Lung (tissue), 16 donors: ENCODE measurements around the gene PABPC1L2A. TPM values are rescaled to one million over a fixed set of nuclear protein-coding genes. Genes with fewer than 3 reads are reported as not detected.
A peak's percentile ranks its signal among the peaks of the same experiment; 100 is the strongest.
"Not testable (repeated sequence)": the region's sequence is repeated elsewhere in the genome, so short reads cannot be mapped to it uniquely, and the experiment has no call there.

Experiments used
- ATAC-seq: fragments of 200-7000 bp; cut with Tn5 transposase; one replicate; pipeline ENCODE4 v1.9.1; 2020; ENCODE audit warnings: moderate number of reproducible peaks; ENCODE audit not compliant: insufficient read depth, low FRiP score
- DNase-seq, 3 donors: peaks; one replicate each; pipeline ENCODE4 v3.0.0-alpha.2; 2013 to 2017
- H3K27ac ChIP-seq, 2 donors: one replicate each; pipeline ENCODE4 v1.5.1; 2013; ENCODE audit warnings: mild to moderate bottlenecking in 2 of 2, moderate library complexity in 2 of 2, control low read depth in 1 of 2, inconsistent platforms in 1 of 2, low read depth in 1 of 2, low read length in 1 of 2
- H3K27me3 ChIP-seq, 3 donors: one replicate each; pipeline ENCODE4 v1.5.1; 2013; ENCODE audit warnings: low read length in 2 of 3; ENCODE audit not compliant: control insufficient read depth in 3 of 3, insufficient read depth in 3 of 3
- H3K36me3 ChIP-seq, 4 donors: one replicate each; pipeline ENCODE4 v1.5.1; 2013; ENCODE audit warnings: low read length in 4 of 4, mild to moderate bottlenecking in 1 of 4, moderate library complexity in 1 of 4; ENCODE audit not compliant: control insufficient read depth in 4 of 4, insufficient read depth in 4 of 4
- H3K4me1 ChIP-seq, 5 donors: one replicate each; pipeline ENCODE4 v1.5.1; 2013; ENCODE audit warnings: low read length in 5 of 5, mild to moderate bottlenecking in 2 of 5, moderate library complexity in 1 of 5; ENCODE audit not compliant: control insufficient read depth in 5 of 5, insufficient read depth in 5 of 5
- H3K4me3 ChIP-seq: one replicate; pipeline ENCODE4 v1.5.1; 2013; ENCODE audit warnings: mild to moderate bottlenecking, control low read depth, moderate library complexity
- H3K9ac ChIP-seq, 2 donors: one replicate each; pipeline ENCODE4 v1.5.1; 2013; ENCODE audit warnings: low read length in 2 of 2, control low read depth in 1 of 2; ENCODE audit not compliant: insufficient read depth in 1 of 2
- H3K9me3 ChIP-seq, 4 donors: one replicate each; pipeline ENCODE4 v1.5.1; 2013; ENCODE audit warnings: low read length in 3 of 4, mild to moderate bottlenecking in 1 of 4, moderate library complexity in 1 of 4; ENCODE audit not compliant: control insufficient read depth in 4 of 4, insufficient read depth in 3 of 4
- WGBS, 2 donors: extraction: QIAGEN DNeasy Blood & Tissue Kit; methylation state at CpG; one replicate each; pipeline ENCODE4 v1.1.7; 2013; 5-methylcytosine and 5-hydroxymethylcytosine counted together
- long read RNA-seq, 5 donors: transcript quantifications; one replicate each; lab custom pipeline, GENCODE V29; 2026
- polyA plus RNA-seq, 2 donors: library from polyadenylated mRNA; stranded (reverse); fragments of 200-250 nt; gene quantifications; one replicate each; pipeline ENCODE4 v1.2.1, GENCODE V29; 2013
- total RNA-seq, 2 donors: library from RNA; depleted of rRNA in 1 of 2; stranded (reverse); fragments of >200 nt in 1 of 2; gene quantifications; one replicate each; pipeline ENCODE4 v1.2.1, GENCODE V29; 2014 to 2021
- TF ChIP-seq, protein P1 (sequence below): IDR thresholded peaks from 2 replicates; pipeline ENCODE4 v1.5.1; 2012; ENCODE audit warnings: mild to moderate bottlenecking; ENCODE audit errors: control extremely low read depth, extremely low read depth
- donor health status: control.
- donor health status: control.
- donor health status: Bipolar disorder and iron deficiency.
- donor health status: healthy.
- donor health status: DM: yes; HTN: yes; CAD: no.

Gene PABPC1L2A
- total RNA-seq (not detected), polyA plus RNA-seq (not detected)
- long read RNA-seq, donor 1, result 0 reads
- long read RNA-seq, donor 2, result 0 reads
- long read RNA-seq, donor 3, result 0 reads
- long read RNA-seq, donor 4, partial matches to known transcripts, result 0 of 1 reads
- long read RNA-seq, donor 4, other reads (novel, unspliced or antisense), result 0 of 1 reads
- long read RNA-seq, donor 5, result 0 reads

- peaks cover 0 to 15% (median 4%) of the 10 kb centered on the region in 3 donors for H3K27me3 ChIP-seq
- H3K9ac ChIP-seq, DNase-seq, H3K4me3 ChIP-seq, H3K9me3 ChIP-seq, ATAC-seq, H3K4me1 ChIP-seq, H3K27ac ChIP-seq, H3K36me3 ChIP-seq: not testable (repeated sequence)
- WGBS, 2 donors, result 0 to 54% methylated on average over 3 to 21 of the region's 45 CpGs
Observed at GRCh38 chrX:73079024-73079562, at the start of gene PABPC1L2A. PABPC1L2A (minus strand) TSS chrX:73079512; CDS start chrX:73079386, 126 bp downstream.

DNA sequence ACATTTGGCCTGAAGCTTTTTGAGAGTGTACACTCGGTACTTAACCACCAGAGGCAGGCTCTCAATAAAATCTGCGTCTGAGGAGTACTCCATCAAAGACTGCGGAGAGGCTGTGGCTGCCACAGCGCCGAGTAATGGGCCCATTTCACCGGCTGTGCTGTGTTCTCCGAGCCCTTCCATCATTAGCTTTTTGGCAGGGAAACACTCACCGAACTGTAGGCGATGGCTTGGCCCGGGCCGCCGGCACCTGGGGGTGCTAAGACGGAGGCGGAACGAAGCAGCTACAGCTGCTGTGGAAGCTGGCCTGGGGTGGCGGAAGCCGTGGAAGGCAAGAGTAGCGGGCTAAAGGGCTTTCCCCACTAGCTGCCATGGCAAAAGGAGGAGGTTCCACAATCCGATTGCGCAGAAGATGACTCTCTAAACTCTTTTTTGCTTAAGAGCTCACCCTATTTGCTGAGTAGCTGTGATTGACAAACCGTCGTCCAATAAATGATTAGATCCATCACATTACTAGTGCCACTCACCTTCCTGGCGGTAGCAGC is 48.5 kb upstream of the PABPC1L2A start:
- Histone ChIP-seq H3K9me3 (no peaks in the 10 kb centered on the region), H3K27ac (no peak overlapping the region), H3K4me1 (no peaks in the 10 kb centered on the region), H3K36me3 (no peaks in the 10 kb centered on the region), H3K9ac (no peak overlapping the region), H3K27me3 (no peaks in the 10 kb centered on the region), H3K4me3 (no peak overlapping the region)
- DNase-seq (peak in 1 of 3 donors; percentile 3), ATAC-seq (no peak)
- TF ChIP-seq, protein P1, sequence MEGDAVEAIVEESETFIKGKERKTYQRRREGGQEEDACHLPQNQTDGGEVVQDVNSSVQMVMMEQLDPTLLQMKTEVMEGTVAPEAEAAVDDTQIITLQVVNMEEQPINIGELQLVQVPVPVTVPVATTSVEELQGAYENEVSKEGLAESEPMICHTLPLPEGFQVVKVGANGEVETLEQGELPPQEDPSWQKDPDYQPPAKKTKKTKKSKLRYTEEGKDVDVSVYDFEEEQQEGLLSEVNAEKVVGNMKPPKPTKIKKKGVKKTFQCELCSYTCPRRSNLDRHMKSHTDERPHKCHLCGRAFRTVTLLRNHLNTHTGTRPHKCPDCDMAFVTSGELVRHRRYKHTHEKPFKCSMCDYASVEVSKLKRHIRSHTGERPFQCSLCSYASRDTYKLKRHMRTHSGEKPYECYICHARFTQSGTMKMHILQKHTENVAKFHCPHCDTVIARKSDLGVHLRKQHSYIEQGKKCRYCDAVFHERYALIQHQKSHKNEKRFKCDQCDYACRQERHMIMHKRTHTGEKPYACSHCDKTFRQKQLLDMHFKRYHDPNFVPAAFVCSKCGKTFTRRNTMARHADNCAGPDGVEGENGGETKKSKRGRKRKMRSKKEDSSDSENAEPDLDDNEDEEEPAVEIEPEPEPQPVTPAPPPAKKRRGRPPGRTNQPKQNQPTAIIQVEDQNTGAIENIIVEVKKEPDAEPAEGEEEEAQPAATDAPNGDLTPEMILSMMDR, result no peak
- WGBS, 2 donors, result 22 to 52% methylated on average over 20 to 23 of the region's 23 CpGs

- no peak for ATAC-seq
- H3K27ac ChIP-seq, result no peak overlapping the region
- no peaks in the 10 kb centered on the region for H3K4me1 ChIP-seq
- no peaks in the 10 kb centered on the region for H3K9me3 ChIP-seq
- H3K27me3 ChIP-seq, result no peaks in the 10 kb centered on the region
- H3K4me3 ChIP-seq, result no peak overlapping the region
- WGBS, 2 donors, result 84 to 94% methylated on average over 6 of the region's 6 CpGs
- DNase-seq, result no peak
- H3K36me3 ChIP-seq, result no peaks in the 10 kb centered on the region
- TF ChIP-seq, protein P1, result no peak
- H3K9ac ChIP-seq, result no peak overlapping the region
Observed at GRCh38 chrX:73126240-73126639, 46.9 kb upstream of the PABPC1L2A start.

GRCh38 chrX:73099505-73099904 is 20.2 kb upstream of the PABPC1L2A start:
- H3K4me1 ChIP-seq, H3K36me3 ChIP-seq: not testable (repeated sequence)
- 87 to 88% methylated on average over 9 of the region's 9 CpGs for WGBS, 2 donors

GRCh38 chrX:73086766-73087165 is 7.5 kb upstream of the PABPC1L2A start:
- DNase-seq, H3K4me3 ChIP-seq, H3K9ac ChIP-seq, H3K27me3 ChIP-seq, H3K9me3 ChIP-seq, ATAC-seq, H3K4me1 ChIP-seq, H3K36me3 ChIP-seq, H3K27ac ChIP-seq: not testable (repeated sequence)
- WGBS, 2 donors, result 24 to 33% methylated on average over 1 of the region's 1 CpG

More at GRCh38 chrX:73099505-73099904, 20.2 kb upstream of the PABPC1L2A start:
- H3K27ac ChIP-seq, ATAC-seq, DNase-seq, H3K4me3 ChIP-seq, H3K27me3 ChIP-seq, H3K9ac ChIP-seq: not testable (repeated sequence)
- H3K9me3 ChIP-seq, result peaks cover 0 to 13% (median 0%) of the 10 kb centered on the region in 4 donors

DNA sequence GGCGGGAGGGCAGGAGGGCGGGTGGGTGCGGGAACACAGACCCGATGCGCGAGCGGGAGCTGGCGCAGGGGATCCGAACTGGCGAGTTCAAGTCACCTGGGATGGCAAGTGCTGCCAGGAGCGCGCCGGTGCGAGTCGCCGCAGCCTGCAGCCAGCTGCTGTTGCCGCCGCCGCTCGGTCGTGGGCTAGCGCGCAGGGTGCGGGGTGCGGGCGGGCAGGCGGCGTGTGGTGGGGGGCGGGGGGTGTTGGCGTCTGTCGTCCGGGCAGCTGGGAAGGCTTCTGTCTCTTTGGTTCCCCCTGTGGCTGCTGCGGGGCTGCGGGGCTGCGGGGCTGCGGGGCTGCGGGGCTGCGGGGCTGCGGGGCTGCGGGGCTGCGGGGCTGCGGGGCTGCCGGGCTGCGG is 572 bp upstream of the PABPC1L2A start:
- H3K27ac ChIP-seq, H3K4me3 ChIP-seq, H3K4me1 ChIP-seq, H3K9ac ChIP-seq, H3K9me3 ChIP-seq, DNase-seq, H3K36me3 ChIP-seq, ATAC-seq: not testable (repeated sequence)
- WGBS, 2 donors, result no CpG with 5 or more reads among the region's 44 CpGs
- H3K27me3 ChIP-seq, result peaks cover 0 to 15% (median 4%) of the 10 kb centered on the region in 3 donors
